Endothelial cell of umbilical vein (primary cell): ENCODE measurements around the gene ZNF83. TPM values are rescaled to one million over a fixed set of nuclear protein-coding genes. Genes with fewer than 3 reads are reported as not detected.

Source experiments
- BruUV-seq: library from RNA; stranded (reverse); fragments of 400-500 nt; replicated peaks from 2 replicates; lab custom pipeline; 2021; lab: Mats Ljungman, UMichigan
- CTCF ChIA-PET: fragments of 300-600, 350-600 bp; sonication (Branson Sonifier 250); formaldehyde crosslinking; loops from one replicate; lab custom pipeline; 2021; ENCODE audit warnings: antibody characterized with exemption, inconsistent platforms; lab: Charles Lee
- POLR2A ChIA-PET: fragments of 300-600, 350-600 bp; sonication (Branson Sonifier 250); formaldehyde crosslinking; loops from one replicate; lab custom pipeline; 2021; ENCODE audit warnings: antibody characterized with exemption, inconsistent platforms; lab: Charles Lee
- DNase-seq: peaks from one replicate; pipeline ENCODE4 v3.0.0-alpha.2; 2011; ENCODE audit warnings: low read depth, low spot score
- FAIRE-seq: peaks from 2 replicates; lab custom pipeline; 2011; peaks lifted over from hg19 to GRCh38; lab: Jason Lieb, UNC
- H2AFZ ChIP-seq: 2 replicates; pipeline ENCODE4 v1.6.0; 2012; ENCODE audit warnings: low read depth, low read length, control low read depth, inconsistent platforms
- H3K27ac ChIP-seq: 2 replicates; pipeline ENCODE4 v1.5.1; 2011; ENCODE audit warnings: low read depth, mild to moderate bottlenecking, control low read depth, low read length, moderate library complexity; ENCODE audit not compliant: insufficient read depth
- H3K27me3 ChIP-seq, 2 experiments: 2 replicates each; pipeline versions ENCODE4 v1.6.0 to v1.6.1; 2011; ENCODE audit warnings: low read length in 2 of 2, mixed read lengths in 1 of 2; ENCODE audit not compliant: control insufficient read depth in 2 of 2, insufficient read depth in 2 of 2
- H3K36me3 ChIP-seq, 2 experiments: 2 replicates in 1 of 2; 3 replicates in 1 of 2; pipeline ENCODE4 v1.5.1; 2011; ENCODE audit warnings: low read length in 2 of 2, mild to moderate bottlenecking in 1 of 2, moderate library complexity in 1 of 2; ENCODE audit not compliant: control insufficient read depth in 2 of 2, insufficient read depth in 2 of 2; ENCODE audit errors: extremely low read depth in 1 of 2
- H3K4me1 ChIP-seq: 3 replicates; pipeline ENCODE4 v1.5.1; 2011; ENCODE audit warnings: mild to moderate bottlenecking, low read length; ENCODE audit not compliant: control insufficient read depth, insufficient read depth; ENCODE audit errors: extremely low read depth
- H3K4me2 ChIP-seq: 2 replicates; pipeline ENCODE4 v1.6.1; 2011; ENCODE audit warnings: low read length, control low read depth, mixed read lengths; ENCODE audit not compliant: insufficient read depth
- H3K4me3 ChIP-seq, 3 experiments: fragments of 200-600 bp in 1 of 3; sonication (generic), shearing (Covaris generic) in 1 of 3; replicated peaks in 1 of 3; 2 replicates each; pipeline ENCODE4 v1.5.1; 2011 to 2016; ENCODE audit warnings: control low read depth in 3 of 3, low read length in 3 of 3, mild to moderate bottlenecking in 2 of 3, inconsistent platforms in 1 of 3, low read depth in 1 of 3, moderate library complexity in 1 of 3; ENCODE audit not compliant: insufficient read depth in 1 of 3
- H3K79me2 ChIP-seq: 2 replicates; pipeline ENCODE4 v1.6.0; 2012; ENCODE audit warnings: low read length, inconsistent platforms; ENCODE audit not compliant: control insufficient read depth, insufficient read depth
- H3K9ac ChIP-seq: replicated peaks from 2 replicates; pipeline ENCODE3; 2011; ENCODE audit warnings: low read length, control low read depth; ENCODE audit not compliant: insufficient read depth; ENCODE audit errors: extremely low read depth
- H3K9me1 ChIP-seq: replicated peaks from 3 replicates; pipeline ENCODE4 v1.6.0; 2011; ENCODE audit warnings: mild to moderate bottlenecking, low read length; ENCODE audit not compliant: control insufficient read depth, insufficient read depth; ENCODE audit errors: extremely low read depth
- H3K9me3 ChIP-seq: replicated peaks from 2 replicates; pipeline ENCODE4 v1.5.1; 2012; ENCODE audit warnings: low read length, inconsistent platforms; ENCODE audit not compliant: control insufficient read depth, insufficient read depth
- H4K20me1 ChIP-seq: replicated peaks from 2 replicates; pipeline ENCODE3; 2011; ENCODE audit warnings: mild to moderate bottlenecking, low read length; ENCODE audit not compliant: control insufficient read depth, insufficient read depth; ENCODE audit errors: extremely low read depth
- CTCF ChIP-seq, 2 donors: IDR thresholded peaks; 1 replicate in 1 of 2; 2 replicates in 1 of 2; pipeline ENCODE4 v1.5.1; 2011; ENCODE audit warnings: low read length in 2 of 2, mild to moderate bottlenecking in 2 of 2, moderate library complexity in 2 of 2, control low read depth in 1 of 2, inconsistent platforms in 1 of 2, low read depth in 1 of 2; ENCODE audit not compliant: insufficient read depth in 1 of 2; ENCODE audit errors: extremely low read depth in 1 of 2
- EZH2 ChIP-seq: IDR thresholded peaks from 2 replicates; pipeline ENCODE4 v1.6.1; 2012; ENCODE audit warnings: borderline replicate concordance, low read depth, mild to moderate bottlenecking, moderate library complexity, low read length, inconsistent platforms; ENCODE audit not compliant: severe bottlenecking
- FOS ChIP-seq: IDR thresholded peaks from 2 replicates; pipeline ENCODE4 v1.6.1; 2011; ENCODE audit warnings: mild to moderate bottlenecking, low read length, moderate library complexity, borderline replicate concordance; ENCODE audit not compliant: insufficient read depth
- GATA2 ChIP-seq: IDR thresholded peaks from 2 replicates; pipeline ENCODE4 v1.7.0; 2011; ENCODE audit warnings: low read depth, mild to moderate bottlenecking, moderate library complexity, mixed read lengths, low read length; ENCODE audit not compliant: insufficient read length, insufficient read depth
- JUN ChIP-seq: IDR thresholded peaks from 2 replicates; pipeline ENCODE4 v1.6.1; 2011; ENCODE audit warnings: borderline replicate concordance, low read depth; ENCODE audit not compliant: insufficient read length, insufficient read depth
- MYC ChIP-seq: IDR thresholded peaks from one replicate; pipeline ENCODE4 v1.6.1; 2011; ENCODE audit warnings: mild to moderate bottlenecking, low read depth, low read length
- POLR2AphosphoS5 ChIP-seq: IDR thresholded peaks from 2 replicates; pipeline ENCODE4 v1.6.1; 2012; ENCODE audit warnings: low read depth, mild to moderate bottlenecking, control low read depth, low read length, moderate library complexity; ENCODE audit not compliant: insufficient read depth
- dilution Hi-C: fragments of 300-500 bp; cut with MboI; formaldehyde crosslinking; loops from one replicate; pipeline ENCODE4 v1.15.0; 2019; ENCODE audit warnings: low sequenced_read_pairs; ENCODE audit not compliant: extremely low pct_ligation_motif_present
- intact Hi-C: fragments of 100-400 bp; cut with micrococcal nuclease; formaldehyde crosslinking; loops from one replicate; pipeline ENCODE4 v1.10.0; 2022
- polyA plus RNA-seq, 4 experiments: library from polyadenylated mRNA; depleted of rRNA in 3 of 4; stranded (reverse) in 3 of 4; unstranded in 1 of 4; fragments of >200 nt; gene quantifications; 2 replicates each; pipeline versions ENCODE4 v1.2.1 to v1.2.3, GENCODE V29; 2011 to 2012; ENCODE audit warnings: missing spikeins in 1 of 4
- total RNA-seq: library from RNA; stranded (reverse); gene quantifications from 2 replicates; pipeline ENCODE4 v1.2.3, GENCODE V29; 2021

ZNF83 gene
- total and polyA plus RNA-seq, 2 donors (not counting 3 experiments of a cell fraction or from before 2014, with no cell fraction given) = 32.3 to 41.4 TPM

- no peaks in the 10 kb centered on the region for H3K36me3 ChIP-seq
- no TSS peak for BruUV-seq
- CTCF ChIA-PET = no interaction called here
- no peak overlapping the region for H3K4me3 ChIP-seq
- H4K20me1 ChIP-seq = no peaks in the 10 kb centered on the region
- H3K4me2 ChIP-seq = no peak overlapping the region
- no peaks in the 10 kb centered on the region for H3K9me3 ChIP-seq
- intact Hi-C loops (no loop called here), dilution Hi-C loops (no loop called here)
- H3K27ac ChIP-seq = no peak overlapping the region
- no peak overlapping the region for H2AFZ ChIP-seq
- DNase-seq (no peak), FAIRE-seq (no peak)
- H3K4me1 ChIP-seq = no peaks in the 10 kb centered on the region
- peaks cover 80% of the 10 kb centered on the region for H3K79me2 ChIP-seq
- no peaks in the 10 kb centered on the region for H3K27me3 ChIP-seq
- no peak overlapping the region for H3K9ac ChIP-seq
- no peaks in the 10 kb centered on the region for H3K9me1 ChIP-seq
- TF ChIP-seq EZH2 (no peak), GATA2 (no peak), CTCF (IDR thresholded peaks at IDR 0.05; ENCODE audit: extremely low read depth in 1 of 2, insufficient read depth in 1 of 2, low read depth in 1 of 2, low read length in 2 of 2) (no peak), JUN (no peak), POLR2AphosphoS5 (no peak), MYC (no peak), FOS (no peak)
- POLR2A ChIA-PET = no interaction called here
Observed at GRCh38 chr19:52673014-52673413, 34.9 kb upstream of the ZNF83 start.
